GM23338 (cell line): ENCODE measurements around the gene BRME1.

Experiments used
- CTCF ChIP-seq, 2 experiments: fragments of 200-600 bp in 1 of 2; sonication (generic) in 1 of 2; conservative IDR thresholded peaks; 2 replicates each; pipeline versions ENCODE4 v1.5.1 to v1.6.1; 2016 to 2017; ENCODE audit warnings: antibody characterized with exemption in 2 of 2, low read depth in 2 of 2, mild to moderate bottlenecking in 2 of 2, moderate library complexity in 1 of 2
- EZH2 ChIP-seq: fragments of 200-600 bp; sonication (generic); IDR thresholded peaks from one replicate; pipeline ENCODE4 v1.8.0; 2017; ENCODE audit warnings: antibody characterized with exemption, mild to moderate bottlenecking, low read depth; ENCODE audit not compliant: unreplicated experiment
- EZH2phosphoT487 ChIP-seq: fragments of 200-600 bp; sonication (generic); IDR thresholded peaks from one replicate; pipeline ENCODE4 v1.8.1; 2018; ENCODE audit warnings: antibody characterized with exemption; ENCODE audit not compliant: unreplicated experiment
- POLR2AphosphoS5 ChIP-seq: IDR thresholded peaks from 2 replicates; pipeline ENCODE4 v1.6.1; 2016; ENCODE audit warnings: antibody characterized with exemption, low read depth
- TF ChIP-seq, protein P1 (sequence below): IDR thresholded peaks from one replicate; pipeline ENCODE4 v1.6.1; 2018; ENCODE audit warnings: antibody characterized with exemption; ENCODE audit not compliant: unreplicated experiment

GRCh38 chr19:13844130-13844631 lies 61.7 kb downstream of the BRME1 start:
- TF ChIP-seq CTCF (conservative IDR thresholded peaks at IDR 0.05; ENCODE audit: low read depth in 2 of 2) (no peak), POLR2AphosphoS5 (no peak), EZH2 (no peak), EZH2phosphoT487 (no peak)
- TF ChIP-seq, protein P1, sequence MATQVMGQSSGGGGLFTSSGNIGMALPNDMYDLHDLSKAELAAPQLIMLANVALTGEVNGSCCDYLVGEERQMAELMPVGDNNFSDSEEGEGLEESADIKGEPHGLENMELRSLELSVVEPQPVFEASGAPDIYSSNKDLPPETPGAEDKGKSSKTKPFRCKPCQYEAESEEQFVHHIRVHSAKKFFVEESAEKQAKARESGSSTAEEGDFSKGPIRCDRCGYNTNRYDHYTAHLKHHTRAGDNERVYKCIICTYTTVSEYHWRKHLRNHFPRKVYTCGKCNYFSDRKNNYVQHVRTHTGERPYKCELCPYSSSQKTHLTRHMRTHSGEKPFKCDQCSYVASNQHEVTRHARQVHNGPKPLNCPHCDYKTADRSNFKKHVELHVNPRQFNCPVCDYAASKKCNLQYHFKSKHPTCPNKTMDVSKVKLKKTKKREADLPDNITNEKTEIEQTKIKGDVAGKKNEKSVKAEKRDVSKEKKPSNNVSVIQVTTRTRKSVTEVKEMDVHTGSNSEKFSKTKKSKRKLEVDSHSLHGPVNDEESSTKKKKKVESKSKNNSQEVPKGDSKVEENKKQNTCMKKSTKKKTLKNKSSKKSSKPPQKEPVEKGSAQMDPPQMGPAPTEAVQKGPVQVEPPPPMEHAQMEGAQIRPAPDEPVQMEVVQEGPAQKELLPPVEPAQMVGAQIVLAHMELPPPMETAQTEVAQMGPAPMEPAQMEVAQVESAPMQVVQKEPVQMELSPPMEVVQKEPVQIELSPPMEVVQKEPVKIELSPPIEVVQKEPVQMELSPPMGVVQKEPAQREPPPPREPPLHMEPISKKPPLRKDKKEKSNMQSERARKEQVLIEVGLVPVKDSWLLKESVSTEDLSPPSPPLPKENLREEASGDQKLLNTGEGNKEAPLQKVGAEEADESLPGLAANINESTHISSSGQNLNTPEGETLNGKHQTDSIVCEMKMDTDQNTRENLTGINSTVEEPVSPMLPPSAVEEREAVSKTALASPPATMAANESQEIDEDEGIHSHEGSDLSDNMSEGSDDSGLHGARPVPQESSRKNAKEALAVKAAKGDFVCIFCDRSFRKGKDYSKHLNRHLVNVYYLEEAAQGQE: no peak
